ENCODE data around the gene CLTB.

Gene CLTB

GRCh38 chr5:176383961-176384360 is 32.4 kb downstream of the CLTB start:
- no peak overlapping the region for H3K4me3 ChIP-seq (ENCODE audit: low read depth, low read length)

- H3K4me3 ChIP-seq (ENCODE audit: low read depth, low read length) = no peak overlapping the region
Measured at GRCh38 chr5:176383248-176383905, 33.0 kb downstream of the CLTB start.

- H3K4me3 ChIP-seq (ENCODE audit: low read depth, low read length) = no peak overlapping the region
Measured at GRCh38 chr5:176382721-176383120, 33.6 kb downstream of the CLTB start.

GRCh38 chr5:176381979-176382378 is 34.4 kb downstream of the CLTB start:
- no peak overlapping the region for H3K4me3 ChIP-seq (ENCODE audit: low read depth, low read length)

GRCh38 chr5:176381423-176381822 is 34.9 kb downstream of the CLTB start:
- no peak overlapping the region for H3K4me3 ChIP-seq (ENCODE audit: low read depth, low read length)

GRCh38 chr5:176379881-176380280 is 36.5 kb downstream of the CLTB start:
- no peak overlapping the region for H3K4me3 ChIP-seq (ENCODE audit: low read depth, low read length)

- no peak overlapping the region for H3K4me3 ChIP-seq (ENCODE audit: low read depth, low read length)
Measured at GRCh38 chr5:176373100-176373818, 43.1 kb downstream of the CLTB start.

- H3K4me3 ChIP-seq (ENCODE audit: low read depth, low read length) = no peak overlapping the region
Measured at GRCh38 chr5:176371621-176372539, 44.5 kb downstream of the CLTB start.

GRCh38 chr5:176369934-176370711 is 46.2 kb downstream of the CLTB start:
- no peak overlapping the region for H3K4me3 ChIP-seq (ENCODE audit: low read depth, low read length)

GRCh38 chr5:176368726-176369125 is 47.6 kb downstream of the CLTB start:
- no peak overlapping the region for H3K4me3 ChIP-seq (ENCODE audit: low read depth, low read length)

GRCh38 chr5:176366232-176366894 is 50.0 kb downstream of the CLTB start:
- peak overlapping the region; percentile 65 for H3K4me3 ChIP-seq (ENCODE audit: low read depth, low read length)

GRCh38 chr5:176365351-176366231 is 50.7 kb downstream of the CLTB start, which contains the start of gene ARL10:
TSS of gene ARL10 (plus strand) at chr5:176365487. CDS start at chr5:176365564, 77 bp downstream.
- peak within 1 kb of the TSS; percentile 65 for H3K4me3 ChIP-seq (ENCODE audit: low read depth, low read length)

- H3K4me3 ChIP-seq (ENCODE audit: low read depth, low read length) = peak overlapping the region; percentile 65
Measured at GRCh38 chr5:176364765-176365350, 51.5 kb downstream of the CLTB start.

- peak overlapping the region; percentile 91 for H3K4me3 ChIP-seq (ENCODE audit: low read depth, low read length)
Measured at GRCh38 chr5:176362233-176362490, 54.2 kb downstream of the CLTB start.

GRCh38 chr5:176361437-176362232 is 54.7 kb downstream of the CLTB start, which contains the start of gene KIAA1191:
TSS of gene KIAA1191 (minus strand) at chr5:176361764. CDS start at chr5:176359508, 2,256 bp downstream.
- peak within 1 kb of the TSS; percentile 91 for H3K4me3 ChIP-seq (ENCODE audit: low read depth, low read length)

GRCh38 chr5:176360894-176361436 is 55.4 kb downstream of the CLTB start:
- H3K4me3 ChIP-seq (ENCODE audit: low read depth, low read length) = peak overlapping the region; percentile 91

- no peak overlapping the region for H3K4me3 ChIP-seq (ENCODE audit: low read depth, low read length)
Measured at GRCh38 chr5:176359658-176360057, 56.7 kb downstream of the CLTB start.

GRCh38 chr5:176356179-176356566 is 60.2 kb downstream of the CLTB start:
- H3K4me3 ChIP-seq (ENCODE audit: low read depth, low read length) = no peak overlapping the region

All from iPS-11a (cell line).